SW480 (cell line): ENCODE data around the gene TIMM9.
A peak's percentile ranks its signal among the peaks of the same experiment; 100 is the strongest.
"Not testable (repeated sequence)": the region's sequence is repeated elsewhere in the genome, so short reads cannot be mapped to it uniquely, and the experiment has no call there.

Experiments used
- DNase-seq: peaks from one replicate; pipeline ENCODE4 v3.0.0-alpha.2; 2016; ENCODE audit warnings: low spot score

TIMM9 gene, protein sequence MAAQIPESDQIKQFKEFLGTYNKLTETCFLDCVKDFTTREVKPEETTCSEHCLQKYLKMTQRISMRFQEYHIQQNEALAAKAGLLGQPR

GRCh38 chr14:58427281-58428117, at the start of gene TIMM9, which contains the start of gene KIAA0586:
Gene TIMM9 (minus strand): TSS chr14:58427531. CDS start chr14:58411945, 15,586 bp downstream.
Gene KIAA0586 (plus strand): TSS chr14:58427719. CDS start chr14:58428265, 546 bp downstream.
- DNase-seq = peak; percentile 96

- DNase-seq = no peak
Measured at GRCh38 chr14:58476320-58476719, 49.0 kb upstream of the TIMM9 start.

DNA sequence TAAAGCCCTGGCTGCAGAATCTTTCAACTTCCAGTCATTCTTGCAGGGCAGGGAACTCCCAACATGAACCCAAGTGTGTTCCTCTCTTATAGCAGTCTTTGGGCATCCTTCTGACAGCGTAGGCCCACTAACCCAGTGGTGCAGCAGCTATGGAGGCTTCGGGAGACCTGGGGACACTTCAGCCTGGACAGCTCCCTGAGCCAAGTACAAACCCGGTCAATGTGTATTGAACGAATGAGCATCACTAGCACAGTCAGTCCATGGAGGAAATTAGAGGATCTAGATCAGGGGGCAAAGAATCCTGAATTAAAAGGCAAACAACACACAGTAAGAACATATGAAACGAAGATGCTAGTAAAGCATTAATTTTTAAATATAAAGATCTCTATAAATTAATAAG, 42.0 kb upstream of the TIMM9 start:
- DNase-seq = no peak

- DNase-seq = no peak
Measured at GRCh38 chr14:58467575-58467974, 40.2 kb upstream of the TIMM9 start.

DNA sequence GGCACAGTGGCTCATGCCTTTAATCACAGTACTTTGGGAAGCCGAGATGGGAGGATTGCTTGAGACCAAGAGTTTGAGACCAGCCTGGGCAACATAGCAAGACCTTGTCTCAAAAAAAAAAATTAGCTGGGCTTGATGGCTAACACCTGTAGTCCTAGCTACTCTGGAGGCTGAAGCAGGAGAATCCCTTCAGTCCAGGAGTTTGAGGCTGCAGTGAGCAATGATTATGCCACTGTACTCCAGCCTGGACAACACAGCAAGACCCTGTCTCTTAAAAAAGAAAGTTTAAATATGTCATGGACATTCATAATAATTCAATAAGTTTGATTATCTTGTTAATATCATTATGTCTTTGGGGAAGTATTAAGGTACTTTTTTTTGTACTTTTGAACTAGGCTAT, 39.1 kb upstream of the TIMM9 start:
- no peak for DNase-seq

DNA sequence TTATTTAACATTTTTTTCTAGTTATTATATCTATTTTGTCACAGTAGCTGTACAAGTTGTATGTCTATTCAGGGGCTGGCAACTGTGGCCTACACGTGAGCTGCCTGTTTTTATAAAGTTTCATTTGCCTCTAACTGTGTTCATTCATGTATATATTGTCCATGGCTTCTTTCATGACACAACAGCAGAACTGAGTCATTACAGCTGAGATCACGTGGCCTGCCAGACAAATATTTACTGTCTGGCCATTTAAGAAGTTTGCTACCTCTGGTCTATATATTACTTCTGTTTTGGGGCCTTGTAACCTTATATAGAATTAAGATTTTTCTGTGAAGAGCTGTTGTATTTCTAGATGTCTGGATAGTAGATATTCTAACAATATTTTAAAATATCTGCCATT, 38.1 kb upstream of the TIMM9 start:
- no peak for DNase-seq

DNA sequence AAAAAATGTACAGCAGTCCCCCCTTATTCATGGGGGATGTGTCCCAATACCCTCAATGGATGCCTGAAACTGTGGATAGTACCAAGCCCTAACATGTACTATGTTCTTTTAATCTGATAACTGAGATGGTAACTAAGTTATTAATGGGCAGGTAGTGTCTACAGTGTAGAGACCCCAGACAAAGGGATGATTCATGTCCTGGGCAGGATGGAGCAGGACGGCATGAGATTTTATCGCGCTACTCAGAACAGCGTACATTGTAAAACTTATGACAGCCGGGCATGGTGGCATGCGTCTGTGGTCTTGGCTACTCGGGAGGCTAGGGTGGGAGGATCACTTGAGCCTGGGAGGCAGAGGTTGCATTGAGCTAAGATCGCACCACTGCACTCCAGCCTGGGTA, 37.3 kb upstream of the TIMM9 start:
- no peak for DNase-seq

DNA sequence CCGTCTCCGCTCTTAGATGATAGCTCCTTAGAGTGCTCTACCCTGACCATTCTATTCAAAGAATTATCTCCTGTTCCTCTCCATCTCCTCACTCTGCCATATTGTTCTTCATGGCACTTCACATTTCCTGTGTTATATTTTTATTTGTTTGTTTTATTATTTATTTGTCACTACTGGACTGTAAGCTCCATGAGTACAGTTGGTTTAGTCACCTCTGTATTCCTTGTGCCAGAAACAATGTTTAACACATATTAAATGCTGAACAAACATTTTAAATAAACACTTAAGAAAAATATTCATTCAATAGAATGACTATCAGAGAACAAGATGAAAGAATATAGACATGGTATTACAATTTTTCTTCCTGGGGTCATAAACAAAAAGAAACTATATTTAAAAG, 35.8 kb upstream of the TIMM9 start:
- DNase-seq = no peak

GRCh38 chr14:58460772-58461171, 33.4 kb upstream of the TIMM9 start:
- DNase-seq = no peak

- no peak for DNase-seq
Measured at GRCh38 chr14:58455593-58456265, 28.4 kb upstream of the TIMM9 start.

DNA sequence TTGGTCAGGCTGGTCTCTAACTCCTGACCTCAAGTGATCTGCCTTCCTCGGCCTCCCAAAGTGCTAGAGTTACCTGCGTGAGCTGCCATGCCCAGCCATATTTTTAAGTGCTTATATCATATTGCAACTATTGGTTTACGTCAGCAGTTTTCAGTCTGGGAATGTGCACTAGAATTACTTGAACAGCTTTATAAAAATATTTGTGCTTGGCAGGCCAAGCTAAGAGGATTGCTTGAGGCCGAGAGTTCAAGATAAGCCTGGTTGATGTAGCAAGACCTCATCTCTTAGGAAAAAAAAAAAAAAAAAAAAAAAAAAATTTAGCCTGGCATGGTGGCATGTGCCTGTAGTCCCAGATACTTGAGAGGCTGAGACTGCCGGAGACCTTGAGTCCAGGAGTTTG, 17.3 kb upstream of the TIMM9 start:
- DNase-seq = no peak

GRCh38 chr14:58439476-58439875, 12.1 kb upstream of the TIMM9 start:
- DNase-seq = no peak

GRCh38 chr14:58430156-58430555, 2.8 kb upstream of the TIMM9 start:
- DNase-seq = no peak

GRCh38 chr14:58428118-58428683, 870 bp upstream of the TIMM9 start:
- DNase-seq = peak; percentile 59

GRCh38 chr14:58426670-58427280, 556 bp downstream of the TIMM9 start:
- peak; percentile 73 for DNase-seq

- DNase-seq = not testable (repeated sequence)
Measured at GRCh38 chr14:58416934-58417333, 10.4 kb downstream of the TIMM9 start.

DNA sequence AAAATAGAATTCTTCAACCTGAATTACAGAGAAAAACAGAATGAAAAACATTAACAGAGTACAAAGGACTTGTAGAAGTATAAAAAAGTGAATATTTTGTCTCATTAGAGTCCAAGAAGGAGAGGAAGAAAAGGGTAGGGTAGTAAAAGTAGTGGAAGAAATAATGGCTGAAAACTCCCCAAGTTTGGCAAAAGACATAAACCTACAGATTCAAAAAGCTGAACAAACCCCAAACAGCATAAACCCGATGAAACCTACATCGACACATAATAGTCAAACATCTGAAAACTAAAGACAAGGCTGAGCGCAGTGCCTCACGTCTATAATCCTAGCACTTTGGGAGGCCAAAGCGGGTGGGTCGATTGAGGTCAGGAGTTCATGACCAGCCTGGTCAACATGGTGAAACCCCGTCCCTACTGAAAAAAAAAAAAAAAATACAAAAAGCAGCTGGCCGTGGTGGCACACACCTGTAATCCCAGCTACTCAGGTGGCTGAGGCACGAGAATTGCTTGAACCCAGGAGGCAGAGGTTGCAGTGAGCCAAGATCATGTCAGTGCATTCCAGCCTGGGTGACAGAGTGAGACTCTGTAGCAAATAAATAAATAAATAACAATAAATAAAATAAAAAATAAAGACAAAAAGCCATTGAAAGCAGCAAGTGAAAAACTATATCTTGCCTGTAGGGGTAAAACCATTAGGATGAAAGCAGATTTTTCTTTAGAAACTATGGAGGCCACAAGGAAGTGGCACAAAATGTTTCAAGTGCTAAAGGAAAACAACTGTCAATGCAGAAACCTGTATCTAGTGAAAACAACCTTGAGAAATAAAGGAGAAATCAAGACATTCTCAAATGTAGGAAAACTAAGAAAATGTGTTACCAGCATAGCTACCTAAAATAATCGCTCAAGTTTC, 11.4 kb downstream of the TIMM9 start:
- DNase-seq = no peak

DNA sequence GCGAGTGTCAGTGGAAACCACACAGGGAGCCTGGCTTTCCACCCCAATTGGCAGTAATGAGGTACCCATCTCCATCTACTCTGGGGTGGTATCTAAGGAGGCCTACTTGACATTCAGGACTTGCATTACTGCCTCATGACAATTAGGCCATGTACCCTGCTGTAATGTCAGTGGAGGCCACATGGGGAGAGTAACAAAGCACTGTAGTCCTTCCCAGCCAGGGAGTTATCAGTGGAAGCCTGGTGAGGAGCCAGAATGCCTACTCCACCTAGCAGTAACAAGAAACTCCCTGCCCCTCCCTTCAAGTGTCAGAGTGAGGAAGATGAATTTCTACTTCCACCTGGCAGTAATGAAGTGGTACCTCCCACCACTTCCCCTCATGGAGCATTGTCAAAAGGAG, 12.5 kb downstream of the TIMM9 start:
- DNase-seq = no peak

DNA sequence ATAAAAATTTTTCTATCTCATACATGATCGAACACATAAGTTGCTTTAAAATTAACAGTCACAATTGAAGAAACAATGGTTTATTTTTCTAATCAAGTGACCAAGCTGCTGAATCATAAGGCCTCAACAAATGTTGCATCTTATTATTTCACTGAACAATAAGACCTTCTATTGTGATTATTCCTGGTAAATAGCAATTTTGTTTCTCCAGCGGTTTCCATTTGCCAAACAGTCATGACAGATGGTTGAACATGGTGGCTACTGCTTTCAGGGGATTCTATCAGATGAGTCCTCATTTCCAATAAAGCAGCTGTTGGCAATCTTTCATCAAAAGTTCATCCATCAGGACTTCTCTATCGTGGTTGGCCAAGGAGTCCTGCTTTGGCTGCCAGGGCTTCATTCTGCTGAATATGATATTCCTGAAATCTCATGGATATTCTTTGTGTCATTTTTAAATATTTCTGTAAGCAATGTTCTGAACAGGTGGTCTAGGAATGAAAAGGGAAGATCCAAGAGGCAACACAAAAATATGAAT, 18.6 kb downstream of the TIMM9 start:
- DNase-seq = no peak

- DNase-seq = peak; percentile 8
Measured at GRCh38 chr14:58401587-58401986, 25.7 kb downstream of the TIMM9 start.

GRCh38 chr14:58398895-58399294, 28.4 kb downstream of the TIMM9 start:
- no peak for DNase-seq
